IMR-90 (cell line): Measurements from ENCODE around the gene VPS33B. TPM values are rescaled to one million over a fixed set of nuclear protein-coding genes. Genes with fewer than 3 reads are reported as not detected.
A peak's percentile ranks its signal among the peaks of the same experiment; 100 is the strongest.

Source experiments
- ATAC-seq: fragments of 200-7000 bp; cut with Tn5 transposase; 2 replicates; pipeline ENCODE4 v1.9.1; 2020; ENCODE audit warnings: low read depth, mild to moderate bottlenecking, moderate library complexity
- BruUV-seq: library from RNA; stranded (reverse); fragments of 400-500 nt; replicated peaks from 2 replicates; lab custom pipeline; 2021; lab: Mats Ljungman, UMichigan
- CTCF ChIA-PET: fragments of 300-600 bp; formaldehyde crosslinking; extraction: SDS; loops from one replicate; lab custom pipeline; 2021; ENCODE audit warnings: antibody characterized with exemption; lab: Yijun Ruan, JAX
- POLR2A ChIA-PET: fragments of 300-600 bp; sonication (Branson Sonifier 250); formaldehyde crosslinking; loops from one replicate; lab custom pipeline; 2022; ENCODE audit warnings: antibody characterized with exemption; ENCODE audit not compliant: unreplicated experiment; lab: Charles Lee
- DNase-seq: peaks from one replicate; pipeline ENCODE4 v3.0.0; 2013
- H2AFZ ChIP-seq: replicated peaks from 2 replicates; pipeline ENCODE3; 2013; ENCODE audit warnings: low read length, mild to moderate bottlenecking; ENCODE audit not compliant: poor library complexity
- H2AK5ac ChIP-seq: 2 replicates; pipeline ENCODE4 v1.6.1; 2013; ENCODE audit warnings: low read depth, low read length, inconsistent platforms
- H2AK9ac ChIP-seq: replicated peaks from 2 replicates; pipeline ENCODE3; 2013; ENCODE audit warnings: mild to moderate bottlenecking, low read depth, low read length, moderate library complexity; ENCODE audit not compliant: poor library complexity
- H2BK120ac ChIP-seq: 2 replicates; pipeline ENCODE4 v1.6.1; 2013; ENCODE audit warnings: low read depth, low read length, inconsistent platforms
- H2BK15ac ChIP-seq: 3 replicates; pipeline ENCODE4 v1.6.1; 2013; ENCODE audit warnings: low read depth, low read length, inconsistent platforms
- H2BK20ac ChIP-seq: 2 replicates; pipeline ENCODE4 v1.6.1; 2013; ENCODE audit warnings: low read depth, mild to moderate bottlenecking, inconsistent platforms, low read length, moderate library complexity
- H2BK5ac ChIP-seq: 2 replicates; pipeline ENCODE4 v1.6.1; 2013; ENCODE audit warnings: mild to moderate bottlenecking, low read depth, low read length, inconsistent platforms; ENCODE audit not compliant: poor library complexity, severe bottlenecking
- H3K14ac ChIP-seq: replicated peaks from 2 replicates; pipeline ENCODE4 v1.6.1; 2013; ENCODE audit warnings: low read depth, low read length, inconsistent platforms
- H3K18ac ChIP-seq: 2 replicates; pipeline ENCODE4 v1.6.1; 2013; ENCODE audit warnings: low read depth, low read length, control low read depth
- H3K23ac ChIP-seq: 2 replicates; pipeline ENCODE4 v1.6.1; 2013; ENCODE audit warnings: low read depth, low read length, inconsistent platforms
- H3K27ac ChIP-seq: 2 replicates; pipeline ENCODE4 v1.5.1; 2013; ENCODE audit warnings: mild to moderate bottlenecking, control low read depth, low read length; ENCODE audit not compliant: insufficient read depth
- H3K27me3 ChIP-seq: 2 replicates; pipeline ENCODE4 v1.6.1; 2013; ENCODE audit warnings: low read length; ENCODE audit not compliant: control insufficient read depth, insufficient read depth
- H3K36me3 ChIP-seq: 2 replicates; pipeline ENCODE4 v1.6.1; 2013; ENCODE audit warnings: low read length, mixed read lengths; ENCODE audit not compliant: control insufficient read depth, insufficient read depth
- H3K4ac ChIP-seq: 2 replicates; pipeline ENCODE4 v1.6.1; 2013; ENCODE audit warnings: low read depth, low read length, inconsistent platforms
- H3K4me1 ChIP-seq: 2 replicates; pipeline ENCODE4 v1.6.1; 2013; ENCODE audit warnings: low read length, mixed read lengths; ENCODE audit not compliant: control insufficient read depth, insufficient read depth
- H3K4me2 ChIP-seq: 2 replicates; pipeline ENCODE4 v1.6.1; 2013; ENCODE audit warnings: low read depth, mild to moderate bottlenecking, control low read depth, low read length, moderate library complexity
- H3K4me3 ChIP-seq: 2 replicates; pipeline ENCODE4 v1.5.1; 2013; ENCODE audit warnings: low read depth, mild to moderate bottlenecking, control low read depth, low read length, moderate library complexity; ENCODE audit not compliant: insufficient read depth
- H3K56ac ChIP-seq: 2 replicates; pipeline ENCODE4 v1.6.1; 2013; ENCODE audit warnings: low read length, inconsistent platforms; ENCODE audit not compliant: insufficient read depth; ENCODE audit errors: extremely low read depth
- H3K79me1 ChIP-seq, 2 experiments: 2 replicates each; pipeline ENCODE4 v1.6.1; 2013; ENCODE audit warnings: low read length in 2 of 2, inconsistent platforms in 1 of 2, low read depth in 1 of 2
- H3K9ac ChIP-seq: 2 replicates; pipeline ENCODE4 v1.6.1; 2013; ENCODE audit warnings: low read depth, low read length, control low read depth
- H3K9me1 ChIP-seq: 2 replicates; pipeline ENCODE4 v1.6.1; 2013; ENCODE audit warnings: low read length, inconsistent platforms; ENCODE audit not compliant: insufficient read depth
- H3K9me3 ChIP-seq: 2 replicates; pipeline ENCODE4 v1.6.1; 2013; ENCODE audit warnings: low read length; ENCODE audit not compliant: control insufficient read depth, insufficient read depth
- H4K20me1 ChIP-seq: 2 replicates; pipeline ENCODE4 v1.6.1; 2013; ENCODE audit warnings: low read length, inconsistent platforms; ENCODE audit not compliant: insufficient read depth
- H4K5ac ChIP-seq: 2 replicates; pipeline ENCODE4 v1.6.1; 2013; ENCODE audit warnings: mild to moderate bottlenecking, low read depth, low read length, control low read depth
- H4K8ac ChIP-seq, 2 experiments: 2 replicates each; pipeline ENCODE4 v1.6.1; 2013; ENCODE audit warnings: low read depth in 2 of 2, low read length in 2 of 2, control low read depth in 1 of 2, inconsistent platforms in 1 of 2
- H4K91ac ChIP-seq: 2 replicates; pipeline ENCODE4 v1.6.1; 2013; ENCODE audit warnings: low read depth, low read length, inconsistent platforms; ENCODE audit not compliant: insufficient read depth
- CEBPB ChIP-seq: IDR thresholded peaks from 2 replicates; pipeline ENCODE4 v1.6.1; 2012; ENCODE audit warnings: low read depth, low read length, improper control_type of control experiment
- ELK1 ChIP-seq: fragments of 150-350 bp; IDR thresholded peaks from 2 replicates; pipeline ENCODE4 v1.6.1; 2016; ENCODE audit warnings: low read depth, mild to moderate bottlenecking, low read length, moderate library complexity, borderline replicate concordance
- WGBS, 2 experiments: methylation state at CpG; one replicate each; pipeline versions ENCODE4 v1.1.5 to v1.1.7; 2013; ENCODE audit warnings: missing lambda C conversion rate in 2 of 2; ENCODE audit not compliant: insufficient read length in 1 of 2; ENCODE audit errors: extremely low coverage in 2 of 2; 5-methylcytosine and 5-hydroxymethylcytosine counted together
- dilution Hi-C: fragments of 300-500 bp; cut with HindIII; formaldehyde crosslinking; loops from one replicate; pipeline ENCODE4 v1.14.3; 2018; ENCODE audit warnings: low sequenced_read_pairs; ENCODE audit not compliant: unreplicated experiment
- in situ Hi-C: fragments of 300-500 bp; cut with MboI; formaldehyde crosslinking; loops from 3 replicates; pipeline ENCODE4 v1.14.3; 2019; ENCODE audit warnings: low sequenced_read_pairs, inconsistent platforms, mixed read lengths
- intact Hi-C: fragments of 100-400 bp; cut with micrococcal nuclease; formaldehyde crosslinking; loops from 2 replicates; pipeline ENCODE4 v1.10.0; 2022
- polyA plus RNA-seq, 3 experiments: library from polyadenylated mRNA; depleted of rRNA; stranded (reverse); fragments of >200 nt; gene quantifications; 2 replicates each; pipeline ENCODE4 v1.2.3, GENCODE V29; 2012; ENCODE audit warnings: low replicate concordance in 1 of 3
- total RNA-seq: library from RNA; depleted of rRNA; stranded (reverse); fragments of >200 nt; gene quantifications from 2 replicates; pipeline ENCODE4 v1.2.3, GENCODE V29; 2012

VPS33B gene
- total and polyA plus RNA-seq, 2 of the 4 experiments (the other 2 are of a cell fraction) = 9.0 to 11.3 TPM

GRCh38 chr15:90990446-90990845, 31.9 kb downstream of the VPS33B start:
- TF ChIP-seq CEBPB (peak; percentile 57), ELK1 (no peak)
- ChIA-PET POLR2A (interaction anchor here (0.6 kb wide), 1 partner anchor 444 kb away, joined by 3 read pairs; no protein-coding TSS in a partner anchor), CTCF (interaction anchor here (1.6 kb wide), 1 partner anchor 34 kb away, joined by 4 read pairs; no protein-coding TSS in a partner anchor)
- no peak overlapping the region for H2BK20ac ChIP-seq
- no peaks in the 10 kb centered on the region for H3K27me3 ChIP-seq
- H4K8ac ChIP-seq = no peak overlapping the region
- H4K20me1 ChIP-seq = peaks cover 5% of the 10 kb centered on the region; the same call in 1 of the 2 replicates
- no peak overlapping the region for H3K23ac ChIP-seq
- peaks cover 6% of the 10 kb centered on the region for H3K4me1 ChIP-seq
- BruUV-seq = no TSS peak
- no peak overlapping the region for H3K4ac ChIP-seq
- H2BK15ac ChIP-seq = no peak overlapping the region
- H2AK5ac ChIP-seq = no peak overlapping the region
- no peak overlapping the region for H3K4me2 ChIP-seq
- no peak overlapping the region for H3K9ac ChIP-seq
- no peaks in the 10 kb centered on the region for H3K36me3 ChIP-seq
- no peak overlapping the region for H3K14ac ChIP-seq
- intact Hi-C loops (no loop called here), dilution Hi-C loops (no loop called here), in situ Hi-C loops (loop anchor here (25.0 kb wide), 2 partner anchors 1822 to 1997 kb away; no protein-coding TSS in a partner anchor)
- no peak overlapping the region for H2BK120ac ChIP-seq
- H2AK9ac ChIP-seq = no peak overlapping the region
- H3K9me1 ChIP-seq = peaks cover 3% of the 10 kb centered on the region; the same call in 1 of the 2 replicates
- H3K4me3 ChIP-seq = no peak overlapping the region
- H4K91ac ChIP-seq = no peak overlapping the region
- WGBS, 2 experiments = no CpG with 5 or more reads among the region's 4 CpGs
- H3K18ac ChIP-seq = no peak overlapping the region
- H4K5ac ChIP-seq = no peak overlapping the region
- H3K27ac ChIP-seq = no peak overlapping the region
- H3K79me1 ChIP-seq = peaks cover 5 to 20% of the 10 kb centered on the region in 2 experiments; a peak in 3 of 4 replicates
- H2AFZ ChIP-seq = no peak overlapping the region
- DNase-seq (no peak), ATAC-seq (no peak)
- H2BK5ac ChIP-seq = no peak overlapping the region
- H3K56ac ChIP-seq = no peak overlapping the region
- H3K9me3 ChIP-seq = no peaks in the 10 kb centered on the region
